Body of pancreas (tissue), 4 donors: ENCODE results near the gene GALNTL6.

Experiments
- CTCF ChIP-seq, 7 experiments: fragments of 450-650 bp in 4 of 7; fragments of 200-600 bp in 3 of 7; sonication (generic) in 3 of 7; IDR thresholded peaks; one replicate each; pipeline ENCODE4 v1.5.1; 2016 to 2019; ENCODE audit warnings: antibody characterized with exemption in 7 of 7
- POLR2A ChIP-seq, 3 donors: fragments of 450-650 bp; IDR thresholded peaks; one replicate each; pipeline ENCODE4 v1.6.1; 2016; ENCODE audit warnings: antibody characterized with exemption in 3 of 3, mild to moderate bottlenecking in 2 of 3

DNA sequence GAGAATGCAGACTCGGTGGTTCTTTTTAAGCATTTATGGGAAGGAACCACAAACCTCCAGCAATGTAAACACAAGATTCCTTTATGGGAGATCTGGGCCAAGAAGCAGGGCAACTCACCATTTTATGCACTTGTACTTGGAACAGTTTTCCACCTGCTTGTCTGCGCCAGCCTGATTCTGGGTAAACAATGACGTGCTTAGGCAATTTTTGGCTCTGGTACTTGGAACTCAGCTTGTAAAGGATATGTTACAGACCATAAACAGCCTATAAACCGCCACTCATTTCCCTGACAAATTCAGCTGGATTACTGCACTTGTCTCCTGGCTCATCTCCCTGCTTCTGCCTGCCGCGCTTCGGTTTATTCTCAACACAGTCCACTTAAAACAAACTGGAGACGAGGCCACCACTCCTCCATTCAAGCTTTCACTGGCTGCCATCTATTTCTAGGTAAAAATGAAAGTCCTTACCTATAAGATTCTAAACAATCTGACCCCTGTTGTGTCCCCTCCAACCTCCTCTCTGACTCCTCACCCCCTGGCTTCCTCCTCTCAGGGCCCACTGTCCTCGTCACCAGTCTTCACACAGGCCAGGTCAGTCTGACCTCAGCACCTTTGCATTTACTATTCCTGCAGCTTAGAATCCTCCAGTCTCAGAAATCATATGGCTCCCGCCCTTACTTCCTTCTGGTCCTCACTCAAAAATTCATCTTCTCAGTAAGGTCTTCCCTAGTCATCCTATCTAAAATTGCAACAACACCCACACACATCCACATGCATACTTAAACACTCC is 1149.6 kb downstream of the GALNTL6 start:
- TF ChIP-seq CTCF (IDR thresholded peaks at IDR 0.05) = no peak
- no peak for TF ChIP-seq POLR2A (IDR thresholded peaks at IDR 0.05)
